Anterior cingulate cortex (tissue), 58 donors: ENCODE results near the gene BASP1.
"Not testable (repeated sequence)": the region's sequence is repeated elsewhere in the genome, so short reads cannot be mapped to it uniquely, and the experiment has no call there.

ENCODE experiments used
- DNase-seq, 58 donors: peaks; one replicate each; lab custom pipeline; 2025; lab: John Stamatoyannopoulos, UW

The BASP1 gene

GRCh38 chr5:17309462-17309861 is 92.0 kb downstream of the BASP1 start:
- no peak for DNase-seq

- DNase-seq: not testable (repeated sequence)
Measured at GRCh38 chr5:17310502-17310901, 93.1 kb downstream of the BASP1 start.

DNA sequence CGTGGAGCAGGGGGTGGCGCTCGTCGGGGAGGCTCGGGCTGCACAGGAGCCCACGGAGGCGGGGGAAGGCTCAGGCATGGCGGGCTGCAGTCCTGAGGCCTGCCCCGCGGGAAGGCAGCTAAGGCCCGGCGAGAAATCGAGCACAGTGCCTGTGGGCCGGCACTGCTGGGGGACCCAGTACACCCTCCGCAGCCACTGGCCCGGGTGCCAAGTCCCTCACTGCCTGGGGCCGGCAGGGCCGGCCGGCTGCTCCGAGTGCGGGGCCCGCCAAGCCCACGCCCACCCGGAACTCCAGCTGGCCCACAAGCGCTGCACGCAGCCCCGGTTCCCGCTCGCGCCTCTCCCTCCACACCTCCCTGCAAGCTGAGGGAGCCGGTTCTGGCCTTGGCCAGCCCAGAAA is 94.4 kb downstream of the BASP1 start:
- not testable (repeated sequence) for DNase-seq

GRCh38 chr5:17312358-17312757 is 94.9 kb downstream of the BASP1 start:
- DNase-seq: no peak

- no peak for DNase-seq
Measured at GRCh38 chr5:17314907-17315471, 97.6 kb downstream of the BASP1 start.

DNA sequence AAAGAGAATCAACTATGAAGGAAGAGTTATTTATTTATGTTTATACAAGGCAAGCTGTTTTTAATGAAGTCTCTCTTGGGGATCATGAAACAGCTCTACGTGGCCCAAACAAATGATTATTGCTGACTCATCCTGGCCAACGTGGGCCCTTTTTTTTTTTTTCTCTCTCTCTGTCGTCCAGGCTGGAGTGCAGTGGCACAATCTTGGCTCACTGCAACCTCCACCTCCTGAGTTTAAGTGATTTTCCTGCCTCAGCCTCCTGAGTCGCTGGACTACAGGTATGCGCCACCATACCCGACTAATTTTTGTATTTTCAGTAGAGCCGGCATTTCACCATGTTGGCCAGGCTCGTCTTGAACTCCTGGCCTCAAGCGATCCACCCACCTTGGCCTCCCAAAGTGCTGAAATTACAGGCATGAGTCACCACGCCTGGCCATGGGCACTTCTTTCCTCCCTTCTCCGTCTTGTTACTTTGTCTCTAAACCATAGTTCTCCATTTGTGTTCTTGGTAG is 98.3 kb downstream of the BASP1 start:
- no peak for DNase-seq

- no peak for DNase-seq
Measured at GRCh38 chr5:17316970-17317459, 99.6 kb downstream of the BASP1 start.

GRCh38 chr5:17317473-17317872 is 100.0 kb downstream of the BASP1 start:
- DNase-seq: peak in 1 of 58 donors; percentile 1

DNA sequence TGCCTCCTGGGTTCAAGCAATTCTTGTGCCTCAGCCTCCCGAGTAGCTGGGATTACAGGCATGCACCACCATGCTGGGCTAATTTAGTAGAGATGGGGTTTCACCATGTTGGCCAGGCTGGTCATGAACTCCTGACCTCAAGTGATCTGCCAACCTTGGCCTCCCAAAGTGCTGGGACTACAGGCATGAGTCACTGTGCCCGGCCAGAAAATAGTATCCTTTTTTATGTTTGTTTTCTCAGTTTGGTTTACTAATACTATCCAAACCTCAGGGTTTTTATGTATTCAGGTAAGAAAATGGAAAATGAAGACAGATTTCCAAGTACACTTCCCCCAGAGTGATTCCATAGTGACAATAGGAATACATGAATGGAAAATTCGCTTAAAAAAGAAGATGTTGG is 101.7 kb downstream of the BASP1 start:
- DNase-seq: not testable (repeated sequence)

DNA sequence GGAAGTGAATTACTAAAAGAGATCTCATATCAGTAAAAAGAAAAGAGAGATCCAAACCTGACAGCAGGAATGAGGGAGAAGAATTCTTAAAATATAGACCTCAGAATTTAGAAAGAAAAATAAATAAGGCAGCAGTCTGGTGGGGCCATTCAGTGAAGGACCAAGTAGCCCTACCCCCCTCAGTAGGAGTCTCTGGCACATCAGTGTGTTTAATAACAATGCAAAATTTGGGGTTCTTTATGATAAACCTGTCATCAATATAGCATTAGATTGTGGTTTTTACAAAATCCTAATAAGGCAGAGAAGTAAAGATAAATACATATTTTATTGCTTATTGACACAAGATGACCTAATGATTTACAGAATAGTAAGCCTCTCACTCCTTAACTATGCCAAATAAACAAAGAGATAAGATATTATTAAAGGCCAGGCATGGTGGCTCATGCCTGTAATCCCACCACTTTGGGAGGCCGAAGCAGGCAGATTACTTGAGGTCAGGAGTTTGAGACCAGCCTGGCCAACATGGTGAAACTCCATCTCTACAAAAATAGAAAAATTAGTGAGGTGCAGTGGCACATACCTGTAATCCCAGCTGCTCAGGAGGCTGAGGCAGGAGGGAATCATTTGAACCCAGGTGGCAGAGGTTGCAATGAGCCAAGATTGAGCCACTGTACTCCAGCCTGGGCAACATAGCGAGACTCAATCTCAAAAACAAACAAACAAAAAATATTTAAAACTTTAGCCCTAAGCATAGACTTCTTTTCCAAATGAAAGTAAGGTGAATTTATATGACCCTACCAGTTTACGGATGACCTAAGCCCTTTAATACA is 108.6 kb downstream of the BASP1 start:
- no peak for DNase-seq
